Calu3 (cell line): ENCODE results near the gene LHX6. TPM values are rescaled to one million over a fixed set of nuclear protein-coding genes. Genes with fewer than 3 reads are reported as not detected.

Experiments
- BruUV-seq: library from RNA; stranded (reverse); fragments of 400-500 nt; replicated peaks from 2 replicates; lab custom pipeline; 2021; lab: Mats Ljungman, UMichigan
- CTCF ChIA-PET: fragments of 300-600 bp; sonication (Branson Sonifier 250); formaldehyde crosslinking; loops from one replicate; lab custom pipeline; 2022; ENCODE audit warnings: antibody characterized with exemption; lab: Charles Lee
- DNase-seq: peaks from one replicate; pipeline ENCODE4 v3.0.0; 2022
- H3K27ac Mint-ChIP-seq: one replicate; pipeline ENCODE4 v1.8.0; 2022; ENCODE audit warnings: mixed read lengths; ENCODE audit not compliant: unreplicated experiment
- H3K27me3 Mint-ChIP-seq: one replicate; pipeline ENCODE4 v1.8.0; 2022; ENCODE audit warnings: mixed read lengths; ENCODE audit not compliant: unreplicated experiment
- H3K36me3 Mint-ChIP-seq: one replicate; pipeline ENCODE4 v1.8.0; 2022; ENCODE audit warnings: mild to moderate bottlenecking, moderate library complexity, mixed read lengths; ENCODE audit not compliant: insufficient read depth, unreplicated experiment
- H3K4me1 Mint-ChIP-seq: one replicate; pipeline ENCODE4 v1.8.0; 2022; ENCODE audit warnings: mild to moderate bottlenecking, low read depth, mixed read lengths; ENCODE audit not compliant: unreplicated experiment
- H3K4me3 Mint-ChIP-seq: one replicate; pipeline ENCODE4 v1.8.0; 2022; ENCODE audit warnings: mild to moderate bottlenecking, low read depth, moderate library complexity, mixed read lengths; ENCODE audit not compliant: unreplicated experiment
- H3K9me3 Mint-ChIP-seq: one replicate; pipeline ENCODE4 v1.8.0; 2022; ENCODE audit warnings: low read depth, mixed read lengths; ENCODE audit not compliant: unreplicated experiment
- CTCF ChIP-seq: fragments of 200-600 bp; IDR thresholded peaks from one replicate; pipeline ENCODE4 v1.8.0; 2022; ENCODE audit warnings: antibody characterized with exemption; ENCODE audit not compliant: unreplicated experiment
- intact Hi-C: fragments of 100-400 bp; cut with micrococcal nuclease; formaldehyde crosslinking; loops from one replicate; pipeline ENCODE4 v1.10.0; 2022; ENCODE audit not compliant: unreplicated experiment
- total RNA-seq: library from RNA; stranded (reverse); gene quantifications from 2 replicates; pipeline ENCODE4 v1.2.3, GENCODE V29; 2022

The LHX6 gene
- total RNA-seq, 1 experiment from 2014 or later = 0.97 TPM

GRCh38 chr9:122179690-122180074, 49.1 kb downstream of the LHX6 start:
- Mint-ChIP-seq H3K27me3 (peaks cover 30% of the 10 kb centered on the region), H3K27ac (no peak overlapping the region), H3K9me3 (no peaks in the 10 kb centered on the region), H3K4me3 (no peak overlapping the region), H3K36me3 (no peaks in the 10 kb centered on the region), H3K4me1 (no peaks in the 10 kb centered on the region)
- TF ChIP-seq CTCF = no peak
- CTCF ChIA-PET = no interaction called here
- intact Hi-C loops = no loop called here
- DNase-seq = no peak
- no TSS peak for BruUV-seq

- BruUV-seq = no TSS peak
- H3K4me3 Mint-ChIP-seq = no peak overlapping the region
- no peaks in the 10 kb centered on the region for H3K4me1 Mint-ChIP-seq
- no peaks in the 10 kb centered on the region for H3K36me3 Mint-ChIP-seq
- CTCF ChIA-PET = no interaction called here
- peaks cover 35% of the 10 kb centered on the region for H3K27me3 Mint-ChIP-seq
- H3K27ac Mint-ChIP-seq = no peak overlapping the region
- intact Hi-C loops = no loop called here
- H3K9me3 Mint-ChIP-seq = no peaks in the 10 kb centered on the region
- no peak for DNase-seq
- no peak for TF ChIP-seq CTCF
These were observed 49.6 kb downstream of the LHX6 start for GRCh38 chr9:122179054-122179689.

- Mint-ChIP-seq H3K4me3 (no peak overlapping the region), H3K9me3 (no peaks in the 10 kb centered on the region), H3K27ac (no peak overlapping the region), H3K4me1 (no peaks in the 10 kb centered on the region), H3K36me3 (no peaks in the 10 kb centered on the region), H3K27me3 (peaks cover 38% of the 10 kb centered on the region)
- CTCF ChIA-PET = no interaction called here
- no peak for TF ChIP-seq CTCF
- intact Hi-C loops = no loop called here
- no peak for DNase-seq
- BruUV-seq = no TSS peak
These were observed 51.8 kb downstream of the LHX6 start for GRCh38 chr9:122176916-122177315.

GRCh38 chr9:122173670-122174069, 55.1 kb downstream of the LHX6 start:
- Mint-ChIP-seq H3K9me3 (no peaks in the 10 kb centered on the region), H3K4me1 (no peaks in the 10 kb centered on the region), H3K27me3 (peaks cover 58% of the 10 kb centered on the region), H3K27ac (no peak overlapping the region), H3K4me3 (no peak overlapping the region), H3K36me3 (no peaks in the 10 kb centered on the region)
- TF ChIP-seq CTCF = no peak
- BruUV-seq = no TSS peak
- intact Hi-C loops = no loop called here
- CTCF ChIA-PET = no interaction called here
- DNase-seq = no peak
